NCI-H82 treated with DMSO at 0.1 percent for 48 hours (cell line): ENCODE results near the gene DOK6.

Experiments
- DNase-seq: peaks from one replicate; lab custom pipeline; 2025; ENCODE audit not compliant: unreplicated experiment; lab: John Stamatoyannopoulos, UW

Gene DOK6

GRCh38 chr18:69677595-69677994 is 276.9 kb downstream of the DOK6 start:
- no peak for DNase-seq

GRCh38 chr18:69680123-69680522 is 279.4 kb downstream of the DOK6 start:
- no peak for DNase-seq

GRCh38 chr18:69683176-69683575 is 282.5 kb downstream of the DOK6 start:
- DNase-seq = no peak

GRCh38 chr18:69684789-69685188 is 284.1 kb downstream of the DOK6 start:
- no peak for DNase-seq

GRCh38 chr18:69686861-69687260 is 286.2 kb downstream of the DOK6 start:
- no peak for DNase-seq

- no peak for DNase-seq
Observed at GRCh38 chr18:69689121-69689759, 288.6 kb downstream of the DOK6 start.

- no peak for DNase-seq
Observed at GRCh38 chr18:69691008-69691760, 290.5 kb downstream of the DOK6 start.

- no peak for DNase-seq
Observed at GRCh38 chr18:69697069-69697468, 296.4 kb downstream of the DOK6 start.

- no peak for DNase-seq
Observed at GRCh38 chr18:69697689-69698088, 297.0 kb downstream of the DOK6 start.

GRCh38 chr18:69701305-69701704 is 300.6 kb downstream of the DOK6 start:
- DNase-seq = no peak

- DNase-seq = no peak
Observed at GRCh38 chr18:69703461-69703860, 302.8 kb downstream of the DOK6 start.

- DNase-seq = no peak
Observed at GRCh38 chr18:69705987-69706386, 305.3 kb downstream of the DOK6 start.

- no peak for DNase-seq
Observed at GRCh38 chr18:69708844-69709243, 308.2 kb downstream of the DOK6 start.

- DNase-seq = no peak
Observed at GRCh38 chr18:69715191-69715795, 314.6 kb downstream of the DOK6 start.

- DNase-seq = no peak
Observed at GRCh38 chr18:69717586-69717985, 316.9 kb downstream of the DOK6 start.

GRCh38 chr18:69718912-69719547 is 318.3 kb downstream of the DOK6 start:
- DNase-seq = no peak

GRCh38 chr18:69720422-69720821 is 319.7 kb downstream of the DOK6 start:
- DNase-seq = no peak

- no peak for DNase-seq
Observed at GRCh38 chr18:69723434-69723833, 322.7 kb downstream of the DOK6 start.

GRCh38 chr18:69725009-69725408 is 324.3 kb downstream of the DOK6 start:
- DNase-seq = no peak

- DNase-seq = no peak
Observed at GRCh38 chr18:69725855-69726508, 325.3 kb downstream of the DOK6 start.

- peak; percentile 84 for DNase-seq
Observed at GRCh38 chr18:69727912-69728572, 327.4 kb downstream of the DOK6 start.
